ENCODE data around the gene ESYT1.

- no peak for TF ChIP-seq CTCF (IDR thresholded peaks at IDR 0.05)
- TF ChIP-seq POLR2A (IDR thresholded peaks at IDR 0.05), result no peak
- no peak for TF ChIP-seq POLR2AphosphoS5 (IDR thresholded peaks at IDR 0.05)
- TF ChIP-seq EP300 (IDR thresholded peaks at IDR 0.05), result no peak
Observed at GRCh38 chr12:56154818-56155217, 26.8 kb downstream of the ESYT1 start.
